GM23338 (cell line): Measurements from ENCODE around the gene NTNG1. TPM values are rescaled to one million over a fixed set of nuclear protein-coding genes. Genes with fewer than 3 reads are reported as not detected.

Experiments used
- ATAC-seq: fragments of 200-7000 bp; cut with Tn5 transposase; 3 replicates; pipeline ENCODE4 v1.9.1; 2020
- DNase-seq: peaks from one replicate; pipeline ENCODE4 v3.0.0-alpha.2; 2015; ENCODE audit warnings: low spot score
- H2AFZ ChIP-seq: fragments of 200-600 bp; sonication (generic); 2 replicates; pipeline ENCODE4 v1.8.0; 2016; ENCODE audit warnings: antibody characterized with exemption, mild to moderate bottlenecking, moderate library complexity
- H3F3A ChIP-seq: fragments of 200-600 bp; sonication (generic); replicated peaks from 2 replicates; pipeline ENCODE4 v1.8.0; 2017; ENCODE audit warnings: antibody characterized with exemption, mixed run types, low read depth
- H3K27ac ChIP-seq: fragments of 200-600 bp; sonication (generic); 2 replicates; pipeline ENCODE4 v1.6.1; 2016; ENCODE audit warnings: low read depth
- H3K27me3 ChIP-seq: fragments of 200-600 bp; sonication (generic); 2 replicates; pipeline ENCODE4 v1.8.0; 2016; ENCODE audit warnings: mild to moderate bottlenecking, mixed run types, moderate library complexity; ENCODE audit not compliant: insufficient read depth
- H3K36me3 ChIP-seq: fragments of 200-600 bp; sonication (generic); 2 replicates; pipeline ENCODE4 v1.8.0; 2016; ENCODE audit warnings: mild to moderate bottlenecking; ENCODE audit not compliant: insufficient read depth
- H3K4me1 ChIP-seq: fragments of 200-600 bp; sonication (generic); 2 replicates; pipeline ENCODE4 v1.8.0; 2016; ENCODE audit warnings: mild to moderate bottlenecking, moderate library complexity; ENCODE audit not compliant: insufficient read depth
- H3K4me2 ChIP-seq: fragments of 200-600 bp; sonication (generic); 2 replicates; pipeline ENCODE4 v1.7.1; 2017; ENCODE audit warnings: mixed run types
- H3K4me3 ChIP-seq: fragments of 200-600 bp; sonication (generic); 2 replicates; pipeline ENCODE4 v1.6.1; 2016; ENCODE audit warnings: mixed run types
- H3K79me2 ChIP-seq: fragments of 200-600 bp; sonication (generic); replicated peaks from 2 replicates; pipeline ENCODE4 v1.8.0; 2017; ENCODE audit warnings: mild to moderate bottlenecking; ENCODE audit not compliant: insufficient read depth
- H3K9me2 ChIP-seq: fragments of 200-600 bp; sonication (generic); 2 replicates; pipeline ENCODE4 v1.8.0; 2017; ENCODE audit not compliant: insufficient read depth
- H4K20me1 ChIP-seq: fragments of 200-600 bp; sonication (generic); replicated peaks from 2 replicates; pipeline ENCODE4 v1.8.0; 2017; ENCODE audit warnings: mild to moderate bottlenecking; ENCODE audit not compliant: insufficient read depth
- H3K27ac Mint-ChIP-seq: 2 replicates; pipeline ENCODE4 v1.8.0; 2020; ENCODE audit warnings: inconsistent platforms, mild to moderate bottlenecking, moderate library complexity, mixed read lengths
- H3K27me3 Mint-ChIP-seq: 3 replicates; pipeline ENCODE4 v1.8.0; 2022; ENCODE audit warnings: low read depth, mild to moderate bottlenecking, moderate library complexity, mixed read lengths, inconsistent platforms; ENCODE audit not compliant: insufficient read depth, poor library complexity
- H3K36me3 Mint-ChIP-seq: 3 replicates; pipeline ENCODE4 v1.8.0; 2021; ENCODE audit warnings: low read depth, mild to moderate bottlenecking, inconsistent platforms, moderate library complexity, mixed read lengths
- H3K4me1 Mint-ChIP-seq: 3 replicates; pipeline ENCODE4 v1.8.0; 2020; ENCODE audit warnings: mild to moderate bottlenecking, inconsistent platforms, mixed read lengths
- H3K4me3 Mint-ChIP-seq: 3 replicates; pipeline ENCODE4 v1.8.0; 2021; ENCODE audit warnings: moderate library complexity, mild to moderate bottlenecking, inconsistent platforms, mixed read lengths
- H3K9me3 Mint-ChIP-seq: 3 replicates; pipeline ENCODE4 v1.8.0; 2020; ENCODE audit warnings: moderate library complexity, mild to moderate bottlenecking, inconsistent platforms, mixed read lengths
- CREB1 ChIP-seq: fragments of 250-450 bp; sonication (Bioruptor Pico); IDR thresholded peaks from 2 replicates; pipeline ENCODE4 v1.5.0; 2020; ENCODE audit warnings: low read depth, mild to moderate bottlenecking, moderate library complexity
- CTCF ChIP-seq, 2 experiments: fragments of 200-600 bp in 1 of 2; sonication (generic) in 1 of 2; conservative IDR thresholded peaks; 2 replicates each; pipeline versions ENCODE4 v1.5.1 to v1.6.1; 2016 to 2017; ENCODE audit warnings: antibody characterized with exemption in 2 of 2, low read depth in 2 of 2, mild to moderate bottlenecking in 2 of 2, moderate library complexity in 1 of 2
- ETS1 ChIP-seq: IDR thresholded peaks from 2 replicates; pipeline ENCODE4 v1.6.1; 2016; ENCODE audit warnings: antibody characterized with exemption
- EZH2 ChIP-seq: fragments of 200-600 bp; sonication (generic); IDR thresholded peaks from one replicate; pipeline ENCODE4 v1.8.0; 2017; ENCODE audit warnings: antibody characterized with exemption, mild to moderate bottlenecking, low read depth; ENCODE audit not compliant: unreplicated experiment
- EZH2phosphoT487 ChIP-seq: fragments of 200-600 bp; sonication (generic); IDR thresholded peaks from one replicate; pipeline ENCODE4 v1.8.1; 2018; ENCODE audit warnings: antibody characterized with exemption; ENCODE audit not compliant: unreplicated experiment
- JUNB ChIP-seq: IDR thresholded peaks from one replicate; pipeline ENCODE4 v1.6.1; 2016; ENCODE audit warnings: antibody characterized with exemption; ENCODE audit not compliant: unreplicated experiment
- NANOG ChIP-seq: IDR thresholded peaks from 2 replicates; pipeline ENCODE4 v1.6.1; 2016; ENCODE audit warnings: antibody characterized with exemption, borderline replicate concordance
- POLR2AphosphoS5 ChIP-seq: IDR thresholded peaks from 2 replicates; pipeline ENCODE4 v1.6.1; 2016; ENCODE audit warnings: antibody characterized with exemption, low read depth
- REST ChIP-seq: IDR thresholded peaks from one replicate; pipeline ENCODE4 v1.6.1; 2018; ENCODE audit warnings: antibody characterized with exemption; ENCODE audit not compliant: unreplicated experiment
- STAT1 ChIP-seq: IDR thresholded peaks from one replicate; pipeline ENCODE4 v1.6.1; 2016; ENCODE audit warnings: antibody characterized with exemption; ENCODE audit not compliant: unreplicated experiment
- ZNF114 ChIP-seq: fragments of 250-450 bp; sonication (Bioruptor Pico); IDR thresholded peaks from 2 replicates; pipeline ENCODE4 v1.5.0; 2020; ENCODE audit warnings: mild to moderate bottlenecking, moderate library complexity
- ZNF331 ChIP-seq: fragments of 250-450 bp; sonication (Bioruptor Pico); IDR thresholded peaks from 2 replicates; pipeline ENCODE4 v1.5.0; 2020; ENCODE audit warnings: low read depth, mild to moderate bottlenecking, moderate library complexity
- ZNF462 ChIP-seq: fragments of 250-450 bp; sonication (Bioruptor Pico); IDR thresholded peaks from 2 replicates; pipeline ENCODE4 v1.5.0; 2020; ENCODE audit warnings: mild to moderate bottlenecking, moderate library complexity
- polyA plus RNA-seq: library from polyadenylated mRNA; unstranded; fragments of >200 nt; fragmentation: Nextera tagmentation; extraction: Ambion mirVana; gene quantifications from 2 replicates; pipeline ENCODE4 v1.2.1, GENCODE V29; 2016
- total RNA-seq: library from RNA; depleted of rRNA; stranded (reverse); fragments of >200 nt; shearing (Covaris generic); gene quantifications from 2 replicates; pipeline ENCODE4 v1.2.3, GENCODE V29; 2014

NTNG1 gene
- total and polyA plus RNA-seq, 2 experiments from 2014 or later, result 7.2 to 10.3 TPM

- TF ChIP-seq CTCF (conservative IDR thresholded peaks at IDR 0.05; ENCODE audit: low read depth in 2 of 2) (no peak), ZNF331 (CRISPR knock-in tag) (no peak), CREB1 (CRISPR knock-in tag) (no peak), STAT1 (no peak), EZH2phosphoT487 (no peak), ETS1 (no peak), JUNB (no peak)
Observed at GRCh38 chr1:107326824-107327445, 186.1 kb downstream of the NTNG1 start (continued).

- no peak overlapping the region for H3K27ac ChIP-seq
- H3K4me3 ChIP-seq, result no peak overlapping the region
- H3K27me3 Mint-ChIP-seq, result no peaks in the 10 kb centered on the region
- no peak overlapping the region for H3K4me3 Mint-ChIP-seq
- H3K4me2 ChIP-seq, result no peak overlapping the region
- no peaks in the 10 kb centered on the region for H3K79me2 ChIP-seq
- H3K4me1 ChIP-seq, result 0 out of 2 replicates have a peak, but pooled peaks cover 2% of the 10 kb centered on the region
- H3F3A ChIP-seq, result no peaks in the 10 kb centered on the region
- H4K20me1 ChIP-seq, result no peaks in the 10 kb centered on the region
- H3K4me1 Mint-ChIP-seq, result peaks cover 8% of the 10 kb centered on the region; the same call in 2 of the 3 replicates
- H3K9me2 ChIP-seq, result peaks cover 3% of the 10 kb centered on the region; the same call in 1 of the 2 replicates
- ATAC-seq (no peak), DNase-seq (no peak)
- H3K27me3 ChIP-seq, result no peaks in the 10 kb centered on the region
- no peak overlapping the region for H3K27ac Mint-ChIP-seq
- no peaks in the 10 kb centered on the region for H3K36me3 Mint-ChIP-seq
- no peaks in the 10 kb centered on the region for H3K36me3 ChIP-seq
- H3K9me3 Mint-ChIP-seq, result no peaks in the 10 kb centered on the region
- H2AFZ ChIP-seq, result no peak overlapping the region
- TF ChIP-seq ZNF114 (no peak), ZNF462 (CRISPR knock-in tag) (no peak), POLR2AphosphoS5 (no peak), CREB1 (CRISPR knock-in tag) (no peak), JUNB (no peak), REST (no peak), NANOG (no peak), EZH2 (no peak)
Observed at GRCh38 chr1:107327446-107327845, 186.6 kb downstream of the NTNG1 start.
